Vagina (tissue), 2 donors: ENCODE measurements around the gene C2orf42.

Experiments used
- CTCF ChIP-seq, 3 experiments: fragments of 450-650 bp in 2 of 3; fragments of 200-600 bp in 1 of 3; sonication (generic) in 1 of 3; IDR thresholded peaks; one replicate each; pipeline ENCODE4 v1.5.1; 2017 to 2019; ENCODE audit warnings: antibody characterized with exemption in 3 of 3, mild to moderate bottlenecking in 2 of 3, moderate library complexity in 2 of 3
- POLR2A ChIP-seq, 2 donors: fragments of 450-650 bp; IDR thresholded peaks; one replicate each; pipeline ENCODE4 v1.6.1; 2017; ENCODE audit warnings: antibody characterized with exemption in 2 of 2, mild to moderate bottlenecking in 2 of 2, moderate library complexity in 2 of 2
- POLR2AphosphoS5 ChIP-seq, 2 donors: sonication (generic); formaldehyde crosslinking; IDR thresholded peaks; one replicate each; pipeline ENCODE4 v1.9.0; 2017; ENCODE audit warnings: antibody characterized with exemption in 2 of 2, mild to moderate bottlenecking in 2 of 2, low read depth in 1 of 2; ENCODE audit not compliant: insufficient read depth in 1 of 2

GRCh38 chr2:70104231-70105111 is 86.3 kb downstream of the C2orf42 start:
- no peak for TF ChIP-seq CTCF (IDR thresholded peaks at IDR 0.05)
- TF ChIP-seq POLR2A (IDR thresholded peaks at IDR 0.05), result no peak
- no peak for TF ChIP-seq POLR2AphosphoS5 (IDR thresholded peaks at IDR 0.05; ENCODE audit: insufficient read depth in 1 of 2, low read depth in 1 of 2)
